Liver (tissue), 9 donors: ENCODE measurements around the gene SLC35E3. TPM values are rescaled to one million over a fixed set of nuclear protein-coding genes. Genes with fewer than 3 reads are reported as not detected.
"Not testable (repeated sequence)": the region's sequence is repeated elsewhere in the genome, so short reads cannot be mapped to it uniquely, and the experiment has no call there.

Experiments
- DNase-seq: peaks from one replicate; pipeline ENCODE4 v3.0.0-alpha.2; 2017; ENCODE audit warnings: low spot score
- H3K27ac ChIP-seq, 2 donors: one replicate each; pipeline ENCODE4 v1.7.0; 2013; ENCODE audit warnings: inconsistent platforms in 2 of 2, low read length in 2 of 2, control low read depth in 1 of 2, low read depth in 1 of 2, mild to moderate bottlenecking in 1 of 2
- H3K27me3 ChIP-seq, 4 donors: one replicate each; pipeline versions ENCODE4 v1.6.1 to v1.7.0; 2013; ENCODE audit warnings: low read length in 3 of 4, inconsistent platforms in 1 of 4, mild to moderate bottlenecking in 1 of 4, moderate library complexity in 1 of 4; ENCODE audit not compliant: control insufficient read depth in 4 of 4, insufficient read depth in 4 of 4
- H3K36me3 ChIP-seq, 4 donors: one replicate each; pipeline versions ENCODE4 v1.6.1 to v1.7.0; 2013; ENCODE audit warnings: low read length in 3 of 4, mild to moderate bottlenecking in 3 of 4, low read depth in 1 of 4, moderate library complexity in 1 of 4; ENCODE audit not compliant: control insufficient read depth in 4 of 4, insufficient read depth in 3 of 4
- H3K4me1 ChIP-seq, 4 donors: one replicate each; pipeline versions ENCODE4 v1.6.1 to v1.7.0; 2013; ENCODE audit warnings: low read length in 3 of 4, mild to moderate bottlenecking in 3 of 4, moderate library complexity in 1 of 4; ENCODE audit not compliant: control insufficient read depth in 4 of 4, insufficient read depth in 4 of 4
- H3K4me3 ChIP-seq, 3 donors: one replicate each; pipeline versions ENCODE4 v1.6.1 to v1.7.0; 2013; ENCODE audit warnings: low read length in 3 of 3, control low read depth in 1 of 3, low read depth in 1 of 3, mild to moderate bottlenecking in 1 of 3
- H3K9ac ChIP-seq, 2 donors: one replicate each; pipeline ENCODE4 v1.7.0; 2013; ENCODE audit warnings: low read length in 2 of 2, mild to moderate bottlenecking in 2 of 2, moderate library complexity in 2 of 2, control low read depth in 1 of 2, low read depth in 1 of 2
- H3K9me3 ChIP-seq, 4 donors: one replicate each; pipeline versions ENCODE4 v1.6.1 to v1.7.0; 2013; ENCODE audit warnings: low read length in 3 of 4; ENCODE audit not compliant: control insufficient read depth in 4 of 4
- ATF3 ChIP-seq: IDR thresholded peaks from 2 replicates; pipeline ENCODE4 v1.6.1; 2016; ENCODE audit warnings: antibody characterized with exemption
- EGR1 ChIP-seq, 2 donors: IDR thresholded peaks; 2 replicates each; pipeline ENCODE4 v1.6.1; 2016 to 2018; ENCODE audit warnings: antibody characterized with exemption in 2 of 2, low read depth in 2 of 2
- FOXA1 ChIP-seq: IDR thresholded peaks from 2 replicates; pipeline ENCODE4 v1.6.1; 2016; ENCODE audit warnings: antibody characterized with exemption
- FOXA2 ChIP-seq: IDR thresholded peaks from 2 replicates; pipeline ENCODE4 v1.6.1; 2016; ENCODE audit warnings: antibody characterized with exemption
- GABPA ChIP-seq, 2 donors: IDR thresholded peaks in 1 of 2; conservative IDR thresholded peaks in 1 of 2; 2 replicates each; pipeline ENCODE4 v1.6.1; 2016; ENCODE audit warnings: antibody characterized with exemption in 2 of 2, mild to moderate bottlenecking in 1 of 2, moderate library complexity in 1 of 2
- HNF4A ChIP-seq, 2 donors: conservative IDR thresholded peaks; 2 replicates each; pipeline ENCODE4 v1.6.1; 2016; ENCODE audit warnings: antibody characterized with exemption in 2 of 2, mild to moderate bottlenecking in 2 of 2
- HNF4G ChIP-seq: IDR thresholded peaks from 2 replicates; pipeline ENCODE4 v1.6.1; 2016; ENCODE audit warnings: antibody characterized with exemption
- JUND ChIP-seq, 2 donors: IDR thresholded peaks; 2 replicates each; pipeline ENCODE4 v1.6.1; 2016; ENCODE audit warnings: antibody characterized with exemption in 2 of 2
- MAX ChIP-seq: IDR thresholded peaks from 2 replicates; pipeline ENCODE4 v1.6.1; 2016; ENCODE audit warnings: antibody characterized with exemption
- NR2F2 ChIP-seq: IDR thresholded peaks from 2 replicates; pipeline ENCODE4 v1.6.1; 2016; ENCODE audit warnings: antibody characterized with exemption
- REST ChIP-seq: IDR thresholded peaks from 2 replicates; pipeline ENCODE4 v1.6.1; 2016; ENCODE audit warnings: antibody characterized with exemption, mild to moderate bottlenecking
- RXRA ChIP-seq, 2 donors: IDR thresholded peaks; 2 replicates each; pipeline ENCODE4 v1.6.1; 2017 to 2018; ENCODE audit warnings: antibody characterized with exemption in 2 of 2, mild to moderate bottlenecking in 1 of 2
- SP1 ChIP-seq: IDR thresholded peaks from 2 replicates; pipeline ENCODE4 v1.6.1; 2018; ENCODE audit warnings: antibody characterized with exemption, mild to moderate bottlenecking
- YY1 ChIP-seq: IDR thresholded peaks from 2 replicates; pipeline ENCODE4 v1.6.1; 2016; ENCODE audit warnings: antibody characterized with exemption, mild to moderate bottlenecking
- ZBTB33 ChIP-seq: IDR thresholded peaks from 2 replicates; pipeline ENCODE4 v1.6.1; 2016; ENCODE audit warnings: antibody characterized with exemption
- WGBS: extraction: QIAGEN DNeasy Blood & Tissue Kit; methylation state at CpG from one replicate; pipeline ENCODE4 v1.1.7; 2013; 5-methylcytosine and 5-hydroxymethylcytosine counted together
- polyA plus RNA-seq, 2 donors: library from polyadenylated mRNA; stranded (reverse) in 1 of 2; unstranded in 1 of 2; fragments of 200-250 nt in 1 of 2; fragments of >200 nt in 1 of 2; fragmentation: Nextera tagmentation in 1 of 2; extraction: Ambion mirVana in 1 of 2; gene quantifications; one replicate each; pipeline versions ENCODE4 v1.2.1 to v1.2.3, GENCODE V29; 2013 to 2015
- total RNA-seq, 2 donors: library from RNA; depleted of rRNA; stranded (reverse); fragments of >200 nt; gene quantifications; one replicate each; pipeline ENCODE4 v1.2.3, GENCODE V29; 2014
- donor health status: healthy.
- donor health status: healthy.
- donor health status: healthy.
- donor health status: healthy.
- donor health status: healthy.

Gene SLC35E3
- total and polyA plus RNA-seq, 4 donors, result 2.1 to 6.0 (median 4.6) TPM

- Histone ChIP-seq H3K4me3 (peak overlapping the region; percentile 93 to 97 (median 95)), H3K4me1 (peaks cover 0 to 18% (median 8%) of the 10 kb centered on the region in 4 donors), H3K36me3 (peaks cover 5 to 16% (median 15%) of the 10 kb centered on the region in 4 donors)
Measured at GRCh38 chr12:68809190-68810026, 63.4 kb downstream of the SLC35E3 start.

GRCh38 chr12:68810027-68810389, 64.0 kb downstream of the SLC35E3 start:
- not testable (repeated sequence) for DNase-seq, H3K27me3 ChIP-seq, H3K9ac ChIP-seq, H3K27ac ChIP-seq, H3K9me3 ChIP-seq
- peaks cover 2 to 12% (median 7%) of the 10 kb centered on the region in 4 donors for H3K4me1 ChIP-seq
- peaks cover 7 to 22% (median 19%) of the 10 kb centered on the region in 4 donors for H3K36me3 ChIP-seq
- 95% methylated on average over 13 of the region's 13 CpGs for WGBS
- H3K4me3 ChIP-seq, result peak overlapping the region in 1 of 3 donors; percentile 15

More at GRCh38 chr12:68809190-68810026, 63.4 kb downstream of the SLC35E3 start:
- no peaks in the 10 kb centered on the region for H3K9me3 ChIP-seq
- no peak for DNase-seq
- WGBS, result 56% methylated on average over 12 of the region's 12 CpGs
- peak overlapping the region; percentile 73 to 80 for H3K9ac ChIP-seq
- H3K27ac ChIP-seq, result peak overlapping the region; percentile 100
- H3K27me3 ChIP-seq, result no peaks in the 10 kb centered on the region
- TF ChIP-seq FOXA2 (no peak), HNF4G (no peak), NR2F2 (no peak), FOXA1 (no peak), EGR1 (IDR thresholded peaks at IDR 0.05; ENCODE audit: low read depth in 2 of 2) (no peak), MAX (no peak)

- not testable (repeated sequence) for H3K4me3 ChIP-seq, H3K27me3 ChIP-seq, H3K9me3 ChIP-seq, H3K9ac ChIP-seq, DNase-seq, H3K27ac ChIP-seq
- peaks cover 10 to 31% (median 23%) of the 10 kb centered on the region in 4 donors for H3K36me3 ChIP-seq
- peaks cover 2 to 10% (median 6%) of the 10 kb centered on the region in 4 donors for H3K4me1 ChIP-seq
- WGBS, result 60% methylated on average over 6 of the region's 6 CpGs
Measured at GRCh38 chr12:68811573-68811972, 65.6 kb downstream of the SLC35E3 start.

- Histone ChIP-seq H3K27ac (no peak overlapping the region), H3K36me3 (peaks cover 14 to 38% (median 29%) of the 10 kb centered on the region in 4 donors), H3K4me3 (no peak overlapping the region), H3K4me1 (peaks cover 2 to 10% (median 6%) of the 10 kb centered on the region in 4 donors), H3K27me3 (no peaks in the 10 kb centered on the region), H3K9me3 (no peaks in the 10 kb centered on the region), H3K9ac (no peak overlapping the region)
- no peak for DNase-seq
- WGBS, result 85% methylated on average over 1 of the region's 1 CpG
- TF ChIP-seq YY1, result no peak
- no peak for TF ChIP-seq JUND (IDR thresholded peaks at IDR 0.05)
- TF ChIP-seq FOXA1, result no peak
- no peak for TF ChIP-seq ATF3
- no peak for TF ChIP-seq ZBTB33
- no peak for TF ChIP-seq GABPA (IDR thresholded peaks at IDR 0.05 in 1 of 2, conservative IDR thresholded peaks at IDR 0.05 in 1 of 2)
- no peak for TF ChIP-seq EGR1 (IDR thresholded peaks at IDR 0.05; ENCODE audit: low read depth in 2 of 2)
- TF ChIP-seq HNF4G, result no peak
- no peak for TF ChIP-seq FOXA2
- no peak for TF ChIP-seq MAX
- no peak for TF ChIP-seq RXRA (IDR thresholded peaks at IDR 0.05)
- TF ChIP-seq NR2F2, result no peak
- TF ChIP-seq SP1, result no peak
- TF ChIP-seq REST, result no peak
- TF ChIP-seq HNF4A (conservative IDR thresholded peaks at IDR 0.05), result no peak
Measured at GRCh38 chr12:68812553-68813241, 66.7 kb downstream of the SLC35E3 start.
